NCI-H524 (cell line): Measurements from ENCODE around the gene SSH2.
A peak's percentile ranks its signal among the peaks of the same experiment; 100 is the strongest.

Experiments
- DNase-seq, 2 experiments: peaks; one replicate each; lab custom pipeline; 2025; lab: John Stamatoyannopoulos, UW

Gene SSH2

DNA sequence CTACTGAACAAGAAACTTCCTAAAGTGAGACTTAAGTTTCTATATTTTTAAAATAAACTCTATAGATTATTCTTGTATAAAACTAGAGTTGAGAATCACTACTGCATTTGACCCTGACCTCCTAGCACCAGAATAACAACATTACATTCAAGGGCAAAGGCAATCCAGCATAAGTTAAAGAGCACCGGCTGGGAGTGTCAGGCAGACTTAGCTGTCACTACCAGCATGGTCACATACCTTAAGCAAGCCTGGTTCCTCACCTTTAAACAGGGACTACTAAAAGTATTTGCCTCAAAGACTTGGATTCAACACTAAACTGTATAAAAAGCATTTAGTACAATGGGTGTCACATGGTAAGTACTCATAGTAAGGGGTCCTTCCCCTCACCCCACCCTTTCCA lies 90.4 kb downstream of the SSH2 start:
- DNase-seq, result no peak

DNA sequence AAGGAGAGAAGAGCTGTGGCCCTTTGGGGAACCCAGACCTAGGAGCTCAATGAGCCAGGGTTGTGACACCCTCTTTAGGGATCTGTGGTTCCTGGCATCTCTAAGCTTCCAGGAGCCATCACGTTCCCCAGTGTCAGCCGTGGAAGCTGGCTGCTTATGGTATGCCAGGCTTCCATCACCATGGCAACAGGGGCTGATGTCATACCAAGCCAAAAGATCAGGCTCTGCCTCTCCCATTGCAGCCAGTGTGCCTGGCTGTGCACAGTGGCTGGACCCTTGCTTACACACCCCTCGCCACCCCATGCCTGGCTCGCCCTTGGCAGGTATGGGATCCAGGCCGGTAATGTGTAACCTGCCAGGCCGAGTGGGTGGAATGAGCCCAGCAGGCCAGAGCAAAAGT lies 91.1 kb downstream of the SSH2 start:
- DNase-seq, result peak in 1 of 2 experiments; percentile 36

DNA sequence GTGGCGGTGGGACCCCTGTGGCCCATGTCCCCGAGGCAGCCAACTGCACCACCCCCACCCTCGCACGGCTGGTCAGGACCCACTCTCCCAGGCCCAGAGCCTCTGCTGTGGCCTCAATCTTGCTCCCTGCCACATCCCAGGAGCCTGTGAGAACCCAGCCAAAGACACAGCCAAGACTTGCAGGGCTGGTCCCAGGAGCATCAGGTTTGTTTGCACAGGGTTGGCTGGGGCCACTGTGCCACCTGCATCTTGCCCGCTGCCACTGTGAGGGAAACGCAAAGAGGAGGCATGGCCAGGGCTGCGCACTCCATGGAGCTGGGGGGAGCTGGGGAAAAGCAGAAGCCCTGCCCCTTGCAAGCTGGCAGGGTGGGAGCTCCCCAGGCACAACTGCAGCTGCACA lies 92.5 kb downstream of the SSH2 start:
- DNase-seq, result no peak

DNA sequence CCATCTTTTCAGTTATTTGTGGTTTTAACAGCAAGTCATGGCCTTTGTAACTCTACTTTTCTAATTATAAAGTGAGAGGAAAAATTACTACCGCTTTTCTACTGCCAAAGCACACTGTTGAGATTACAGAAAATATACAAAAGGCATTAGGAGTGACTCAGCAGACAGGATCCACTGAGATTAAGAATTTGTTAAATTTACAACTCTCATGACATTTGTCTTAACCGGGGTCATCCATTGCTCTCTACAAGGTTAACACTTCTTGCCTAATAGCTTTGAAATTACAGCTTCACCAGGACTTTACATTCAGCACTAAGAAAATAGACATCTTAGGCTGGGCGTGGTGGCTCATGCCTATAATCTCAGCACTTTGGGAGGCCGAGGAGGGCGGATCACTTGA lies 93.4 kb downstream of the SSH2 start:
- no peak for DNase-seq

DNA sequence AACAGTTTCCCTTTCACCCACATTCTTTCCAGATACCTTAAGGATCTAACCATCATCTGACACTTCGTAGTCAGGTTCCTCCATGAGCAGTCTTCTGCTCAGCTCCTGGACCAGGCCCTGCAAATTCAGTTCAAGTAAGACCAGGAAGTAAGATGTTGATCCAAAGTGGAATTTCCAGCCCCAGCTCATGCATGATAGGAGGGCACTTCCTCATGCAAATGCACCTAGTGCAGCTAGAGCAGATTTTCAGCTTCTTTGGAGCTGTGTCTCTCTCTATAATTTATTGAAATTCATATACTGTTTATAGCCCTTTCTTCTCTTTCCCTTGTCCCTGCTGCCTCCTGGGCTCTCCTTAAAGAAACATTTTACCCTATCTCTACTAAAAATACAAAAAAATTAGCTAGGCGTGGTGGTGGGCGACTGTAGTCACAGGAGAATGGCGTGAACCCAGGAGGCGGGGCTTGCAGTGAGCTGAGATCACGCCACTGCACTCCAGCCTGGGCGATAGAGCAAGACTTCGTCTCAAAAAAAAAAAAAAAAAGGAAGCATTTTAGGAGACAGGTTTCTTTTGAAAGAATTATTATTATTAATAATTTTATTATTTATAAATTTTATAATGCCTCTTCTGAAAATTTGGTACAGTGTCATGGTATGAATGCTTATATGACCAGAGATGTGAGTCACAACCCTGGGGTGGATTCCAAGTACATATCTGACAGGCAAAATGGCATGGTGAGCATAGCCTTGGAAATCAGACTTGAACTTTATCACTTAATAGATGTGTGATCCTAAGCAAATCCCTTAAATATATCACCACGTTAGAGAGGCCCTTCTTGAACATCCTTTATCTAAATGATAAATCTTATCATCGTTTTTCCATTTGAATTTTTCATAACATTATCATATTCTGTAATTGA lies 94.3 kb downstream of the SSH2 start:
- DNase-seq, result no peak

DNA sequence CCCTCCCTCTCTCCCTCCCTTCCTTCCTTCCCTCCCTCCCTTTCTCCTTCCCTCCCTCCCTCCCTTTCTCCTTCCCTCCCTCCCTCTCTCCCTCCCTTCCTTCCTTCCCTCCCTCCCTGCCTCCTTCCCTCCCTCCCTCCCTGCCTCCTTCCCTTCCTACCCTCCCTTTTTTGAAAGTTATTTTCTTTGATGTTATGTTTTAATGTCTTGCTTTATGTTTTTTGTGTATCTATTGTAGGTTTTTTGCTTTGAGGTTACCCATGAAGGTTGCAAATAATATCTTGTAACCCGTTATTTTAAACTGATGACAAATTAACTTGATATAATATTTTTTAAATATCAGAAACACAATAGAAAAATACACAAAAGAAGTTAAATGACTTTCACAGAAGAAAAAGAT lies 96.2 kb downstream of the SSH2 start:
- no peak for DNase-seq

GRCh38 chr17:29828676-29829284 lies 101.2 kb downstream of the SSH2 start:
- no peak for DNase-seq

GRCh38 chr17:29827179-29827578 lies 102.8 kb downstream of the SSH2 start:
- no peak for DNase-seq

GRCh38 chr17:29826114-29826692 lies 103.8 kb downstream of the SSH2 start:
- peak in 1 of 2 experiments; percentile 44 for DNase-seq

DNA sequence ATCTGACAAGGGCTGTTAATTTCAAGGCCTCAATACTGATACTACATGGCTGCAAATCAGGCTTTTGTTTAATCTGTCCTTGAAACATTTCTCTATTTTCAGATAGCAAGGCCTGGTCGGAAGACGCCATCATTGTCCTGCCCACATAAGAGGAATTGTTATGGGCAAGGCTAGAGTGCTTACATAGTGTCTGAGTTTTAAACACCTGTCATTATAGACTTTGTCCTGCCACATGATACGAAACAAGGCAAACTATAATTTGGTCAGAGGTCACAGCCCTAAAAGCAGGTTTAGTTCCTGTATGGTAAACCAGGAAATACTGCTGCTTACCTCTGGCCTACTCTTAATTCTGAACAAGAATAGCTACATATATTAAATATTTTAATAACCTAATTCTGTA lies 104.4 kb downstream of the SSH2 start:
- DNase-seq, result no peak

DNA sequence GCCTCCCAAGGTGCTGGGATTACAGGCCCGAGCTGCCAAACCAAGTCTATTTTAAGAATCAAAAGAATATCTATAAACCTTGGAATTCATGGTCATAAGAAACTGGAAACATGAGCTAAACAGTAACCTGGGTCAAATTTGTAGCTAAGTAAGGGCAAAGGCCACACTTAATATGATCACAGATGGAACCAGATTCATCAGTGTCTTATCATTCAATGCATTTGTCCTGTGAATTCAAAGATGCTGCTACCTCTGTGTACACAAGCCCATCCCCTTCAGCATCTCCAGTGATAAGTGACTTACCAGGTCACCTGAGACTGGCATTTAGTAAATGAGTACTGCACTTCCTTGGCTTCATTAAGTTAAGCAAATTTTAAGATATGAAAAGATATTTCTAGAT lies 108.1 kb downstream of the SSH2 start:
- no peak for DNase-seq

- DNase-seq, result no peak
These were observed 109.6 kb downstream of the SSH2 start for GRCh38 chr17:29820425-29820824.

DNA sequence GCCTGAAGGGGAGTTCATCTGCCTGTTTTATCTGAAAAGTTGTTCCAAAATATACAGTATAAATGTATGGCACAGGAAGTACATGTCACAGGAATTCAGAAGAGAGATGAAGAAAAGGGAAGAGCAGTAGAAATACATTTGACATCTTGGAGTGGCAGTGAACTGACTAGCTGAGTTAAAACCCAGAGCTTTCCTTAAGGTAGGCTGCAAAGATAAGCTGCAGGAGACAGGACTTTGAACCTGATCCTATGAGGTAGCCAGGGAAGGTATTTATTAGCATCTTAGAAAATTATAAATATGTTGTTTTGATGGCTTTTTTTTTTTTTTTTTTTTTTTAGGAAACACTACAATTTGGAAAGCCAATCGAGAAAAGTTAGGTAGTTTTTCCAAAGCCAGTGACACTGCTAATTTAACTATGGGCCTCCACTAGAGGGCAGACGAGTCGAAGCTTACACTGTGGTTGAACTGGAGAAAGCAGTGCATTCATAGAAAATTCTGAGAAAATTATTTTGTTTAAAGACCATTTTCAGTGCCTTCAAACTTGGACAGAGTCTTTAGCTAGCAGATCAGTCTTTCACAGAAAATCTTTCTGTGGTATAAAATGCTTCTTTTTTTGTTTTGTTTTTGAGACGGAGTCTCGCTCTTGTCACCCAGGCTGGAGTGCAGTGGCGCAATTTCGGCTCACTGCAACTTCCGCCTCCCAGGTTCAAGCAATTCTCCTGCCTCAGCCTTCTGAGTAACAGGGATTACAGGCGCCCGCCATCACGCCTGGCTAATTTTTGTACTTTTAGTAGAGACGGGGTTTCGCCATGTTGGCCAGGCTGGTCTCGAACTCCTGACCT lies 122.3 kb downstream of the SSH2 start:
- DNase-seq, result peak; percentile 31 to 68

DNA sequence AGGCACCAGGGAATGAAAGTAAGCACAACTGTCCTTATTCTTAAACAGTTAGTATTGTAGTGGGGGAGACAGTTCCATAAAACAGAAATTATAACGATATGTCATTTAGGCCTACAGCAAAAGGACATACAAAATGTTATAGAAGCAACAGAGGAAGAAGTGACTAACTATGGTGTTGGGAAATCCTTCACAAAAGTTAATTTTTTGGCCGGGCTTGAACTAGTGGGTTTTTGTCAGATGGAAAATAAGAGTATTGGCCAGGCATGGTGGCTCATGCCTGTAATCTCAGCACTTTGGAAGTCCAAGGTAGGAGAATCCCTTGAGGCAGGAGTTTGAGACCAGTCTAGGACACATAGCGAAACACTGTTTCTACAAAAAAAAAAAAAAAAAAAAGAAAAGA lies 127.8 kb downstream of the SSH2 start:
- DNase-seq, result no peak

DNA sequence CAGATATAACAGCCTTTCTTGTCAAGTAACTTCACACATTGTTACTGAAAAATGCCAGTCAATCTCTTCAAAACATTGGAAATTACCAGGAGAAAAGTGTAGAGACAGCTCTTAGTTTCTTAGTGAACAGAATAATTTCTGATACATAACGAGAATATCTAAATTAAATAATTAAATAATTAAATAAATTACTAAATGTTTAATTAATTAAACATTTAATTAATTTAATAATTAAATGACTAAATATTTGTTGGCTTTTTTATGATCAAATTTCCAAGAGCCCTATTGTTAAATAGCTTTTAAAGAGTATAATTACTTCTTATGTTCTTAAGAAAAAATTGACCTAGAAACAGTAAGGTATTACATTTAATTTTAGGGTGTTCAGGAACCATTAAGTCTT lies 129.6 kb downstream of the SSH2 start:
- no peak for DNase-seq

DNA sequence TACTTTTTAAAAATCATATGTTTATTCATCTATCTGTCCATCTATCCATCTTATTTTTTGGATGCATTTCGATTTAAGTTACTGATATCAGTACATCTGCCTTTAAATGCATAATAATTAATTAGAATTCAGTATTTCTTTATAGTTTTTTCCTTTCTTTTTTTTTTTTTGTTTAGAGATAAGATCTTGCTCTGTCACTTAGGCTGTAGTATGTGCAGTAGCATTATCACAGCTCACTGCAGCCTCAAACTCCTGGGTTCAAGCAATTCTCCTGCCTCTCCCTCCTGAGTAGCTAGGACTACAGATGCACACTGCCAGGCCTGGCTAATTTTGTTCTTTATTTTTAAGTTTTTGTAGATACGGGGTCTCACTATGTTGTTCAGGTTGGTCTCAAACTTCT lies 133.4 kb downstream of the SSH2 start:
- DNase-seq, result no peak

- no peak for DNase-seq
These were observed 136.5 kb downstream of the SSH2 start for GRCh38 chr17:29793501-29793900.

- DNase-seq, result no peak
These were observed 138.5 kb downstream of the SSH2 start for GRCh38 chr17:29791336-29792080.

DNA sequence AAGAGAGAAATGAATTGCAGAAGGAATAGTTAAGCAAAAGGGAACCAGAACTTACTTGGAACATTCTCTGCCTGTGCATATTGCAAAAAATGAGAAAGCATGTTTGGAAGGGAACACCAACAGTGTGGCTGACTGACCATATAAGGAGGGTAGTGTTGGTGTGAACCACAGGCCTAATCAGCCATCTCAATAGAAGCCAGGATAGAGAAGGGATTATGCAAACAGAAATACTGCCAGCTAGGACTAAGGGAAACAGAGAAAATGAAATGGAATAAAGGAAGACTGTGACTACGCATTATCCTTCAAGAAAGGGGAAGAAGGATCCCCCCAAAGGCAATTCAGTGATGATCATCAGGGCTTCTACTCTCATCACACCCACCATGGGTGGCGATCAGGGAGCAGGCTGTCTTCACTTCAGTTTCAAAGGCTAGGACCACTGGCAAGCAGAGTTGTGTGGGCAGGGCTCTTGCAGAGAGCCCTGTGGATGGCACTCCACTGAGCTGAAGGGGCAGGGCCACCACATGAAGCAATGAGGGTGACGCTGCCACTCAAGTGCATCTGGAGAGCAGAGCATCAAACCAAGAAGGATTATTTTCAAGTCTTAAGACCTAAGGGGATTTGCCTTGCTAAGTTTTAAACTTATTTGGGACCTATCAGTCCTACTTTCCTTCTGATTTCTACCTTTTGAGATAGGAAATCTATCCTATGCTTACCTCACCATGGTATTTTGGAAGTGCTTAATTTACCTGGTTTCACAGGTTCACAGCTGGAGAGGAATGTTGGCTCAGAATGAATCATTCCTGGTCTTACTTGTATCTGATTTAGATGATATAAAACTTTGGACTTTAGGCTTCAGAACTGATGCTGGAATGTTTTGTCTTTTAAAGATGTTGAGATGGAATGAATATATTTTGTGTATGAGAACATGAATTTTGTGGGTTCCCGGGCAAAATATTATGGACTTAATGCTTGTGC lies 140.5 kb downstream of the SSH2 start:
- DNase-seq, result no peak

GRCh38 chr17:29787995-29788394 lies 142.0 kb downstream of the SSH2 start:
- no peak for DNase-seq
